Loucy (cell line): ENCODE measurements around the gene VAV1.
"Not testable (repeated sequence)": the region's sequence is repeated elsewhere in the genome, so short reads cannot be mapped to it uniquely, and the experiment has no call there.

Source experiments
- H2AFZ ChIP-seq: fragments of 200-600 bp; sonication (generic); 2 replicates; pipeline ENCODE4 v1.6.0; 2016; ENCODE audit warnings: antibody characterized with exemption, mild to moderate bottlenecking, low read length, moderate library complexity
- H3F3A ChIP-seq: fragments of 200-600 bp; 2 replicates; pipeline ENCODE4 v1.6.0; 2016; ENCODE audit warnings: antibody characterized with exemption, low read depth, mild to moderate bottlenecking
- H3K27me3 ChIP-seq: fragments of 200-600 bp; sonication (generic); 2 replicates; pipeline ENCODE4 v1.6.1; 2014; ENCODE audit warnings: low read length, mild to moderate bottlenecking; ENCODE audit not compliant: insufficient read depth, poor library complexity, severe bottlenecking
- H3K36me3 ChIP-seq: fragments of 200-600 bp; sonication (generic); 2 replicates; pipeline ENCODE4 v1.6.1; 2016; ENCODE audit warnings: low read length; ENCODE audit not compliant: insufficient read depth
- H3K4me1 ChIP-seq: fragments of 200-600 bp; sonication (generic); 2 replicates; pipeline ENCODE4 v1.5.1; 2014; ENCODE audit warnings: low read length, mild to moderate bottlenecking; ENCODE audit not compliant: insufficient read depth, poor library complexity, severe bottlenecking
- H3K4me2 ChIP-seq: fragments of 200-600 bp; sonication (generic); 2 replicates; pipeline ENCODE4 v1.6.0; 2014; ENCODE audit warnings: antibody characterized with exemption, low read length, low read depth, mild to moderate bottlenecking; ENCODE audit not compliant: poor library complexity, severe bottlenecking
- H3K4me3 ChIP-seq: fragments of 200-600 bp; sonication (generic); 2 replicates; pipeline ENCODE4 v1.5.1; 2014; ENCODE audit warnings: low read length, mild to moderate bottlenecking, mixed read lengths; ENCODE audit not compliant: poor library complexity, severe bottlenecking
- H3K79me2 ChIP-seq: fragments of 200-600 bp; sonication (generic); 2 replicates; pipeline ENCODE4 v1.6.1; 2014; ENCODE audit warnings: low read length; ENCODE audit not compliant: insufficient read depth
- H3K9ac ChIP-seq: fragments of 200-600 bp; sonication (generic); 2 replicates; pipeline ENCODE4 v1.6.0; 2014; ENCODE audit warnings: mild to moderate bottlenecking, low read depth, low read length, moderate library complexity; ENCODE audit not compliant: poor library complexity, severe bottlenecking
- H3K9me2 ChIP-seq: fragments of 200-600 bp; sonication (generic); replicated peaks from 2 replicates; pipeline ENCODE4 v1.6.1; 2016; ENCODE audit warnings: low read depth, low read length, mixed read lengths
- H3K9me3 ChIP-seq: fragments of 200-600 bp; sonication (generic); 2 replicates; pipeline ENCODE4 v1.6.1; 2014; ENCODE audit warnings: mild to moderate bottlenecking, antibody characterized with exemption, low read length, low read depth; ENCODE audit not compliant: insufficient read depth
- H4K20me1 ChIP-seq: fragments of 200-600 bp; sonication (generic); 2 replicates; pipeline ENCODE4 v1.6.0; 2014; ENCODE audit warnings: antibody characterized with exemption, low read length, mild to moderate bottlenecking; ENCODE audit not compliant: insufficient read depth, poor library complexity, severe bottlenecking
- EZH2phosphoT487 ChIP-seq: fragments of 200-600 bp; IDR thresholded peaks from 2 replicates; pipeline ENCODE4 v1.6.1; 2018; ENCODE audit warnings: antibody characterized with exemption, mild to moderate bottlenecking, moderate library complexity, borderline replicate concordance
- TF ChIP-seq, protein P1 (sequence below): fragments of 200-600 bp; sonication (generic); conservative IDR thresholded peaks from 2 replicates; pipeline ENCODE4 v1.5.1; 2014; ENCODE audit warnings: mild to moderate bottlenecking, antibody characterized with exemption, low read length

VAV1 gene

DNA sequence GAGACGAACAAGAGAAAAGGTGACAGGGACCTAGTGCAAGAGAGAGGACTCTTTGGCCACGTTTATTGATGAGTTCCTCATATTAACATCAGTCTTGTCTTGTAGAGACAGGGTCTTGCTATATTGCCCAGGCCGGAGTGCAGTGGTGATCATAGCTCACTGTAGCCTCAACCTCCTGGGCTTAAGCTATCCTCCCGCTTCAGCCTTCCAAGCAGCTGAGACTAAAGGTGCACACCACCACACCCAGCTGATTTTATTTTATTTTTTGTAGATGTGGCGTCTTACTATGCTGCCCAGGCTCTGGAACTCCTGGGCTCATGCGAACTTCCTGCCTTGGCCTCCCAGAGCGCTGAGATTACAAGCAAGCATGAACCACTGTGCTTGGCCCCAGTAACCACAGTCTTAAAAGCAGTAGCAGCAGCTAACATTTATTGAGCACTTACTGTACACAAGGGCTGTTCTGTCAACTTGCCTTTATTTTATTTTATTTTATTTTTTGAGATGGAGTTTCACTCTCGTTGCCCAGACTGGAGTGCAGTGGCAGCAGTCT lies 4.2 kb upstream of the VAV1 start:
- Histone ChIP-seq H3K9ac (no peak overlapping the region), H2AFZ (no peak overlapping the region), H3K4me2 (peak overlapping the region; percentile 92)

DNA sequence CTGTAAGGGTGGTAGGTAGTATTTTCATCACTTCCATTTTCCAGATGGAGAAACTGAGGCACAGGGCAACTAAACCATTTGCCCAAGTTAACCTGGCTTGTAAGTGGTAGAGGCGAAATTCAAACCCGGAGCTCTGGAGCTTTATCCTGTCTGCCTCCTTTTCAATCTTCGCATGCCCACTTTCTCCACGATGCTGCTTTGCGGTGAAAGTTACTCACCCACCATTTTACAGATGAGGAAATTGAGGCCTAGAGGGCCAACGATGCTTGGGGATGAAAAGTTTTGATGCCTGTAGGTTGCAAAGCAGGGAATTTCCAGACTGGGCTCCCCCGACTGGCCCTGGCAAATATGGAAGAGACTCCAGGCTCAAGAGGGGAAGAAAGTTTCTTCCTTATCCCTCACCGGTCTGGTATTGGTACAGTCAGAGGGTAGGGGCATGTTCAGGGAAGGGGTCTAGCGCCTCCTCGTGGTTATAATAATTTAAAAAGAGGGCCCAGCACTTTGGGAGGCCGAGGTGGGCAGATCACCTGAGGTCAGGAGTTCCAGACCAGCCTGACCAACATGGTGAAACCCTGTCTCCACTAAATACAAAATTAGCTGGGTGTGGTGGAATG lies 3.4 kb upstream of the VAV1 start:
- Histone ChIP-seq H3K79me2 (peaks cover 14% of the 10 kb centered on the region; the same call in 1 of the 2 replicates), H3K27me3 (no peaks in the 10 kb centered on the region), H3K9ac (no peak overlapping the region), H3K4me3 (no peak overlapping the region), H2AFZ (no peak overlapping the region), H3F3A (peaks cover 10% of the 10 kb centered on the region; the same call in 1 of the 2 replicates), H3K9me3 (no peaks in the 10 kb centered on the region), H4K20me1 (peaks cover 12% of the 10 kb centered on the region), H3K4me1 (peaks cover 13% of the 10 kb centered on the region), H3K4me2 (no peak overlapping the region), H3K36me3 (no peaks in the 10 kb centered on the region), H3K9me2 (no peaks in the 10 kb centered on the region)
- no peak for TF ChIP-seq EZH2phosphoT487
- TF ChIP-seq, protein P1, sequence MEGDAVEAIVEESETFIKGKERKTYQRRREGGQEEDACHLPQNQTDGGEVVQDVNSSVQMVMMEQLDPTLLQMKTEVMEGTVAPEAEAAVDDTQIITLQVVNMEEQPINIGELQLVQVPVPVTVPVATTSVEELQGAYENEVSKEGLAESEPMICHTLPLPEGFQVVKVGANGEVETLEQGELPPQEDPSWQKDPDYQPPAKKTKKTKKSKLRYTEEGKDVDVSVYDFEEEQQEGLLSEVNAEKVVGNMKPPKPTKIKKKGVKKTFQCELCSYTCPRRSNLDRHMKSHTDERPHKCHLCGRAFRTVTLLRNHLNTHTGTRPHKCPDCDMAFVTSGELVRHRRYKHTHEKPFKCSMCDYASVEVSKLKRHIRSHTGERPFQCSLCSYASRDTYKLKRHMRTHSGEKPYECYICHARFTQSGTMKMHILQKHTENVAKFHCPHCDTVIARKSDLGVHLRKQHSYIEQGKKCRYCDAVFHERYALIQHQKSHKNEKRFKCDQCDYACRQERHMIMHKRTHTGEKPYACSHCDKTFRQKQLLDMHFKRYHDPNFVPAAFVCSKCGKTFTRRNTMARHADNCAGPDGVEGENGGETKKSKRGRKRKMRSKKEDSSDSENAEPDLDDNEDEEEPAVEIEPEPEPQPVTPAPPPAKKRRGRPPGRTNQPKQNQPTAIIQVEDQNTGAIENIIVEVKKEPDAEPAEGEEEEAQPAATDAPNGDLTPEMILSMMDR, result peak; percentile 59

More for the DNA sequence above, 4.2 kb upstream of the VAV1 start:
- H3F3A ChIP-seq, result peaks cover 10% of the 10 kb centered on the region; the same call in 1 of the 2 replicates
- H3K79me2 ChIP-seq, result peaks cover 6% of the 10 kb centered on the region; the same call in 1 of the 2 replicates
- H3K36me3 ChIP-seq, result no peaks in the 10 kb centered on the region
- peaks cover 13% of the 10 kb centered on the region for H3K4me1 ChIP-seq
- no peaks in the 10 kb centered on the region for H3K27me3 ChIP-seq
- no peaks in the 10 kb centered on the region for H3K9me2 ChIP-seq
- TF ChIP-seq EZH2phosphoT487, result no peak
- TF ChIP-seq, protein P1, result no peak
- peaks cover 4% of the 10 kb centered on the region for H4K20me1 ChIP-seq
- no peaks in the 10 kb centered on the region for H3K9me3 ChIP-seq
- no peak overlapping the region for H3K4me3 ChIP-seq

DNA sequence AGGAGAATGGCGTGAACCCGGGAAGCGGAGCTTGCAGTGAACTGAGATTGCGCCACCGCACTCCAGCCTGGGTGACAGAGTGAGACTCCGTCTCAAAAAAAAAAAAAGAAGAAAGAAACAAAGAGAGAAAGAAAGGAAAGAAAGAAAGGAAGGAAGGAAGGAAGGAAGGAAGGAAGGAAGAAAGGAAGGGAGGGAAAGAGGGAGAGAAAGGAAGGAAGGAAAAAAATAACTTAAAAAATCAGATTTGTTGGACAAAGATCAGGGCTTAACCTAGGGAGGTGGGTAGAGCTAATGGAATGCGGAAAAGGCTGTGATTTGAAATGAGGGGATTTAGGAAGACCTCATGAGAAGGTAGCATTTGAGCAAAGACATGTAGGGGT lies 870 bp upstream of the VAV1 start:
- H3K9me2 ChIP-seq, H3K27me3 ChIP-seq, H3K9ac ChIP-seq, H3K4me2 ChIP-seq, H3K36me3 ChIP-seq, H3F3A ChIP-seq, H3K9me3 ChIP-seq, H2AFZ ChIP-seq: not testable (repeated sequence)
- Histone ChIP-seq H3K79me2 (peaks cover 39% of the 10 kb centered on the region), H4K20me1 (peaks cover 33% of the 10 kb centered on the region), H3K4me1 (peaks cover 22% of the 10 kb centered on the region), H3K4me3 (peak overlapping the region; percentile 95)
